Chondrocyte (in vitro differentiated cells): Measurements from ENCODE around the gene REEP3. TPM values are rescaled to one million over a fixed set of nuclear protein-coding genes. Genes with fewer than 3 reads are reported as not detected.

Experiments
- DNase-seq: peaks from one replicate; pipeline ENCODE4 v3.0.0; 2021; ENCODE audit warnings: mixed read lengths, low spot score
- H3K27ac Mint-ChIP-seq: one replicate; pipeline ENCODE4 v1.8.0; 2021; ENCODE audit warnings: mild to moderate bottlenecking, moderate library complexity, mixed read lengths; ENCODE audit not compliant: unreplicated experiment
- H3K27me3 Mint-ChIP-seq: 2 replicates; pipeline ENCODE4 v1.8.0; 2021; ENCODE audit warnings: low read depth, mixed read lengths
- H3K36me3 Mint-ChIP-seq: 2 replicates; pipeline ENCODE4 v1.8.0; 2021; ENCODE audit warnings: low read depth, mixed read lengths
- H3K4me1 Mint-ChIP-seq: 2 replicates; pipeline ENCODE4 v1.8.0; 2021; ENCODE audit warnings: low read depth, mild to moderate bottlenecking, mixed read lengths
- H3K4me3 Mint-ChIP-seq: one replicate; pipeline ENCODE4 v1.8.0; 2021; ENCODE audit warnings: mild to moderate bottlenecking, moderate library complexity, mixed read lengths; ENCODE audit not compliant: unreplicated experiment
- H3K9me3 Mint-ChIP-seq: 2 replicates; pipeline ENCODE4 v1.8.0; 2021; ENCODE audit warnings: low read depth, mixed read lengths
- CTCF ChIP-seq: fragments of 200-600 bp; sonication (generic); IDR thresholded peaks from 2 replicates; pipeline ENCODE4 v1.5.0; 2021; ENCODE audit warnings: antibody characterized with exemption, mild to moderate bottlenecking, moderate library complexity
- total RNA-seq: library from RNA; stranded (reverse); gene quantifications from 3 replicates; pipeline ENCODE4 v1.2.1, GENCODE V29; 2021

Gene REEP3
- total RNA-seq, 1 donor from 2014 or later: 80.6 TPM

GRCh38 chr10:63641366-63641765 lies 120.2 kb downstream of the REEP3 start:
- DNase-seq: no peak
- Mint-ChIP-seq H3K27ac (no peak overlapping the region), H3K4me3 (no peak overlapping the region), H3K27me3 (no peaks in the 10 kb centered on the region), H3K4me1 (peaks cover 5% of the 10 kb centered on the region), H3K9me3 (no peaks in the 10 kb centered on the region), H3K36me3 (no peaks in the 10 kb centered on the region)
- TF ChIP-seq CTCF: no peak

GRCh38 chr10:63641799-63642198 lies 120.6 kb downstream of the REEP3 start:
- Mint-ChIP-seq H3K4me1 (peaks cover under 1% of the 10 kb centered on the region), H3K36me3 (no peaks in the 10 kb centered on the region)

GRCh38 chr10:63642808-63643207 lies 121.6 kb downstream of the REEP3 start:
- H3K4me1 Mint-ChIP-seq: no peaks in the 10 kb centered on the region
- DNase-seq: no peak
- no peaks in the 10 kb centered on the region for H3K36me3 Mint-ChIP-seq
- no peaks in the 10 kb centered on the region for H3K9me3 Mint-ChIP-seq
- no peak overlapping the region for H3K4me3 Mint-ChIP-seq
- no peak for TF ChIP-seq CTCF
- no peaks in the 10 kb centered on the region for H3K27me3 Mint-ChIP-seq
- no peak overlapping the region for H3K27ac Mint-ChIP-seq

More at GRCh38 chr10:63641799-63642198, 120.6 kb downstream of the REEP3 start:
- no peak overlapping the region for H3K4me3 Mint-ChIP-seq
- H3K27ac Mint-ChIP-seq: no peak overlapping the region
- TF ChIP-seq CTCF: no peak
- DNase-seq: no peak
- H3K9me3 Mint-ChIP-seq: no peaks in the 10 kb centered on the region
- H3K27me3 Mint-ChIP-seq: no peaks in the 10 kb centered on the region

- no peak overlapping the region for H3K27ac Mint-ChIP-seq
- no peaks in the 10 kb centered on the region for H3K4me1 Mint-ChIP-seq
- no peaks in the 10 kb centered on the region for H3K9me3 Mint-ChIP-seq
- no peak overlapping the region for H3K4me3 Mint-ChIP-seq
- no peak for DNase-seq
- no peak for TF ChIP-seq CTCF
- no peaks in the 10 kb centered on the region for H3K36me3 Mint-ChIP-seq
- H3K27me3 Mint-ChIP-seq: no peaks in the 10 kb centered on the region
These were observed 123.4 kb downstream of the REEP3 start for GRCh38 chr10:63644418-63645142.

- H3K4me3 Mint-ChIP-seq: no peak overlapping the region
- H3K9me3 Mint-ChIP-seq: no peaks in the 10 kb centered on the region
- DNase-seq: no peak
- no peak for TF ChIP-seq CTCF
- H3K27ac Mint-ChIP-seq: no peak overlapping the region
- no peaks in the 10 kb centered on the region for H3K4me1 Mint-ChIP-seq
- H3K27me3 Mint-ChIP-seq: no peaks in the 10 kb centered on the region
- no peaks in the 10 kb centered on the region for H3K36me3 Mint-ChIP-seq
These were observed 124.0 kb downstream of the REEP3 start for GRCh38 chr10:63645195-63645594.
